Stomach (tissue), 4 donors: ENCODE measurements around the gene DNAH1.
A peak's percentile ranks its signal among the peaks of the same experiment; 100 is the strongest.

Source experiments
- EP300 ChIP-seq: sonication (generic); formaldehyde crosslinking; IDR thresholded peaks from one replicate; pipeline ENCODE4 v1.6.1; 2017; ENCODE audit warnings: antibody characterized with exemption
- POLR2A ChIP-seq, 4 donors: fragments of 450-650 bp; IDR thresholded peaks; one replicate each; pipeline ENCODE4 v1.6.1; 2016; ENCODE audit warnings: antibody characterized with exemption in 4 of 4, control low read depth in 2 of 4, mild to moderate bottlenecking in 1 of 4, moderate library complexity in 1 of 4
- POLR2AphosphoS5 ChIP-seq, 3 donors: sonication (generic); formaldehyde crosslinking; IDR thresholded peaks; one replicate each; pipeline ENCODE4 v1.6.1; 2016; ENCODE audit warnings: antibody characterized with exemption in 3 of 3
- TF ChIP-seq, protein P1 (sequence below), 7 experiments: fragments of 450-650 bp in 4 of 7; fragments of 200-600 bp in 3 of 7; sonication (generic) in 3 of 7; IDR thresholded peaks; one replicate each; pipeline ENCODE4 v1.5.1; 2016 to 2019; ENCODE audit warnings: antibody characterized with exemption in 7 of 7, control low read depth in 2 of 7, mild to moderate bottlenecking in 1 of 7

DNA sequence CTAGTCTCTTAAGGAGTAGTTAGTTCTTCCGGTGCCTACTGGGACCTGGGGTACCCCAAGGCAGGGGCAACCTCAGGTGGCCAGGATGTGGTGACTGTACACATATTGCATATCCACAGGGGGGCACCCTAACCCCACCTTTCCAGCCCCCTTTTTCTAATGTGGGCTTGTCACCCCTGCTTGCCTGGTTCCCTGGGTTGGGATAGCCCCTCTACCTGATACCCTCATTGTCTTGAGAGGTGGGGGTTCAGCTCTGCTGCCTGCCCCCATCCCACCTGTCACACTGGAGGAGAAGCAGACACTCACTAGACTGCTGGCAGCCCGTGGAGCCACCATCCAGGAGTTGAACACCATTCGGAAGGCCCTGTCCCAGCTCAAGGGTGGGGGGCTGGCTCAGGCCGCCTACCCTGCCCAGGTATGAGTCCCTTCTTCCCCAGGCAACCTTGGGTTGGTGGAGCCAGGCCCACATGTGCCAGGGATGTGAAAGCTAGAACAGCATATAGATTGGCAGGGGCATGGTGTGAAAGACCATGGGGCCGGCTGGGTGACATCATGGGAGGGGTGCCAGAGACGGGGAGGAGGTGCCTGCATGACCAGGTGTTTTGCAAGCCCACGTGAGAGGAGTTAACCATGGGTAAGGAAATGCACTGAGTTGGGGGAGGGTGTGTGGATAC is 24.5 kb upstream of the DNAH1 start:
- TF ChIP-seq, protein P1, sequence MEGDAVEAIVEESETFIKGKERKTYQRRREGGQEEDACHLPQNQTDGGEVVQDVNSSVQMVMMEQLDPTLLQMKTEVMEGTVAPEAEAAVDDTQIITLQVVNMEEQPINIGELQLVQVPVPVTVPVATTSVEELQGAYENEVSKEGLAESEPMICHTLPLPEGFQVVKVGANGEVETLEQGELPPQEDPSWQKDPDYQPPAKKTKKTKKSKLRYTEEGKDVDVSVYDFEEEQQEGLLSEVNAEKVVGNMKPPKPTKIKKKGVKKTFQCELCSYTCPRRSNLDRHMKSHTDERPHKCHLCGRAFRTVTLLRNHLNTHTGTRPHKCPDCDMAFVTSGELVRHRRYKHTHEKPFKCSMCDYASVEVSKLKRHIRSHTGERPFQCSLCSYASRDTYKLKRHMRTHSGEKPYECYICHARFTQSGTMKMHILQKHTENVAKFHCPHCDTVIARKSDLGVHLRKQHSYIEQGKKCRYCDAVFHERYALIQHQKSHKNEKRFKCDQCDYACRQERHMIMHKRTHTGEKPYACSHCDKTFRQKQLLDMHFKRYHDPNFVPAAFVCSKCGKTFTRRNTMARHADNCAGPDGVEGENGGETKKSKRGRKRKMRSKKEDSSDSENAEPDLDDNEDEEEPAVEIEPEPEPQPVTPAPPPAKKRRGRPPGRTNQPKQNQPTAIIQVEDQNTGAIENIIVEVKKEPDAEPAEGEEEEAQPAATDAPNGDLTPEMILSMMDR (IDR thresholded peaks at IDR 0.05), result peak in 2 of 7 experiments; percentile 47 to 49
- no peak for TF ChIP-seq POLR2AphosphoS5 (IDR thresholded peaks at IDR 0.05)
- TF ChIP-seq POLR2A (IDR thresholded peaks at IDR 0.05), result no peak
- no peak for TF ChIP-seq EP300
